GM21786 (cell line): ENCODE data around the gene PCDHA5.

ENCODE experiments used
- ATAC-seq: cut with Tn5 transposase; IDR thresholded peaks from one replicate; pipeline ENCODE4 v1.9.1; 2021; ENCODE audit not compliant: unreplicated experiment

PCDHA5 gene

DNA sequence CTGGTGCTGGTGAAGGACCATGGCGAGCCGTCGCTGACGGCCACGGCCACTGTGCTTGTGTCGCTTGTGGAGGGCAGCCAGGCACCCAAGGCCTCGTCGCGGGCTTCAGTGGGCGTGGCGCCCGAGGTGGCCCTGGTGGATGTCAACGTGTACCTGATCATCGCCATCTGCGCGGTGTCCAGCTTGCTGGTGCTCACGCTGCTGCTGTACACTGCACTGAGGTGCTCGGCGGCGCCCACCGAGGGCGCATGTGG is 36.5 kb downstream of the PCDHA5 start:
- no peak for ATAC-seq

DNA sequence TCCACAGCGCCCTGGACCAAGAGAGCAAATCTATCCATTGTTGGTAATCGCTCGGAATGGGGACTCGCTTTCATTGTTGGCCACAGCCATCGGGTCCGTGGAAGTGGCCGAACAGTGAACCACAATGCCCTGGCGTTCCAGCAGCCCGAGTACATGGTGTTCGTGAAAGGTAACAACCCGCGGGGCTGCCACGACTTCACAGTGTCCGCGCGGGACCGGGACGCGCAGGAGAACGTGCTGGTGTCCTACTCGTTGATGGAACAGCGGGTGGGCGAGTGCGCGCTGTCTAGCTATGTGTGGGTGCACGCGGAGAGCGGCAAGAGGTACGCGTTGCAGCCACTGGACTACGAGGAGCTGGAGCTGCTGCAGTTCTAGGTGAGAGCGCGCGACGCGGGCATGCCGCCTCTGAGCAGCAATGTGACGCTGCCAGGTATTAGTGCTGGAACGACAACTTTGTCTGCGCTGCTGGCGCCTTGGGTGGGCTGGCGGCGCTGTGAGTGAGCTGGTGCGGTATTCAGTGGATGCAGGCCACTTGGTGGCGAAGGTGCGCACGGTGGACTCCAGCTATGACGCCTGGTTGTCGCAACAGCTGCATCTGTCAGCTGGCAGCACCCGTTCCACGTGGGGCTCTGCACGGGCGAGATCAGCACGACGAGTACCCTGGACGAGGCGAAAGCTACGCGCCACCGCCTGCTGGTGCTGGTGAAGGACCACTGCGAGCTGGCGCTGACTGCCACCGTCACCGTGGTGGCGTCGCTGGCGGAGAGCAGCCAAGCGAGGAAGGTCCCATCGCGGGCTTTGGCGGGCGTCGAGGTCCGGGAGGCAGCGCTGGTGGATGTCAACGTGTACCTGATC is 41.3 kb downstream of the PCDHA5 start:
- ATAC-seq, result no peak

DNA sequence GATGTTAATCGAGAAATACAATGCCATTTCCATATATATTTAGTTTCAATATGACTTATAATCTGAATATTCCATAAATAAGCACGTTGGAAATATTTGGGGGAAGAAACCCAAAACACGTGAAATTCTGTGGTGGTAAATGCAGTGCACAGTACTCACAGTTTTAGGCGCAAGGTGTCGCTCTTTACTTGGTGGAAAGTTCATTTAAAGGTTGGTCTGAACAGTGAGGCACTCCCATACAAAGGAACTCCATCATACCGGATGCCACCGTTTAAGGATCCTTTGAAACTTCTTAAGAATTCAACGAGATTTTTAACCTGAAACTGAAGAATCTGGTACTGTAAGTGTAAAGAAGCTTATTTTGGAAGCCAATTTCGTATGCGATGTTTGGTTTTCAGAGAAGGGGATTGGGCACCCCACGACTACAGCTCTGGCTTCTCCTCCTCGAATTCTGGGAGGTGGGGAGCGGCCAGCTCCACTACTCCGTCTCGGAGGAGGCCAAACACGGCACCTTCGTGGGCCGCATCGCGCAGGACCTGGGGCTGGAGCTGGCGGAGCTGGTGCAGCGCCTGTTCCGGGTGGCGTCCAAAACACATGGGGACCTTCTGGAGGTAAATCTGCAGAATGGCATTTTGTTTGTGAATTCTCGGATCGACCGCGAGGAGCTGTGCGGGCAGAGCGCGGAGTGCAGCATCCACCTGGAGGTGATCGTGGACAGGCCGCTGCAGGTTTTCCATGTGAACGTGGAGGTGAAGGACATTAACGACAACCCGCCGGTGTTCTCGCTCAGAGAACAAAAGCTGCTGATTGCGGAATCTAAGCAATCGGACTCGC is 47.5 kb downstream of the PCDHA5 start, which contains the start of gene PCDHA11:
PCDHA11 (plus strand) TSS at position 237 of the 834 bp plus-strand sequence; CDS start at position 384, 147 bp downstream.
- no peak for ATAC-seq

DNA sequence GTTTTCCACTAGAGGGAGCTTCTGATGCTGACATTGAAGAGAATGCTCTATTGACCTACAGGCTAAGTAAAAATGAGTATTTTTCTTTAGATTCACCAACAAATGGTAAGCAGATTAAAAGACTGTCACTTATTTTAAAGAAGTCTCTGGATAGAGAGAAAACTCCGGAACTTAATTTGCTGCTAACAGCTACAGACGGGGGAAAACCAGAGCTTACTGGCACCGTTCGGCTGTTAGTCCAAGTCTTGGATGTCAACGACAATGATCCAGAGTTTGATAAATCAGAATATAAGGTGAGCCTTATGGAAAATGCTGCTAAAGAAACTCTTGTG is 48.1 kb downstream of the PCDHA5 start:
- no peak for ATAC-seq

DNA sequence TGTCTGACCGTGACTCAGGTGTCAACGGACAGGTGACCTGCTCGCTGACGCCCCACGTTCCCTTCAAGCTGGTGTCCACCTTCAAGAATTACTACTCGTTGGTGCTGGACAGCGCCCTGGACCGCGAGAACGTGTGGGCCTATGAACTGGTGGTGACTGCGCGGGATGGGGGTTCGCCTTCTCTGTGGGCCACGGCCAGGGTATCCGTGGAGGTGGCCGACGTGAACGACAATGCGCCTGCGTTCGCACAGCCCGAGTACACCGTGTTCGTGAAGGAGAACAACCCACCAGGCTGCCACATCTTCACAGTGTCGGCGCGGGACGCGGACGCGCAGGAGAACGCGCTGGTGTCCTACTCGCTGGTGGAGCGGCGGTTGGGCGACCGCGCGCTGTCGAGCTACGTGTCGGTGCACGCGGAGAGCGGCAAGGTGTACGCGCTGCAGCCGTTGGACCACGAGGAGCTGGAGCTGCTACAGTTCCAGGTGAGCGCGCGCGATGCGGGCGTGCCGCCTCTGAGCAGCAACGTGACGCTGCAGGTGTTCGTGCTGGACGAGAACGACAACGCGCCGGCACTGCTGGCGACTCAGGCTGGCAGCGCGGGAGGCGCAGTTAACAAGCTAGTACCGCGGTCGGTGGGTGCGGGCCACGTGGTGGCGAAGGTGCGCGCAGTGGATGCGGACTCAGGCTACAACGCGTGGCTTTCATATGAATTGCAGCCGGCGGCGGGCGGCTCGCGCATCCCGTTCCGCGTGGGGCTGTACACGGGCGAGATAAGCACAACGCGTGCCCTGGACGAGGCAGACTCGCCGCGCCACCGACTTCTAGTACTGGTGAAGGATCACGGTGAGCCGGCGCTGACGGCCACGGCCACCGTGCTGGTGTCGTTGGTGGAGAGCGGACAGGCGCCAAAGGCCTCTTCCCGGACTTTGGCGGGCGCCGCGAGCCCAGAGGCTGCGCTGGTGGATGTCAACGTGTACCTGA is 49.1 kb downstream of the PCDHA5 start:
- no peak for ATAC-seq
